GM12891 (cell line): Measurements from ENCODE around the gene DAB1.

Experiments
- PAX5 ChIP-seq: IDR thresholded peaks from 2 replicates; pipeline ENCODE4 v1.6.1; 2011; ENCODE audit warnings: low read length, moderate library complexity, mild to moderate bottlenecking; ENCODE audit not compliant: insufficient read depth, severe bottlenecking
- POLR2A ChIP-seq: IDR thresholded peaks from 2 replicates; pipeline ENCODE4 v1.6.1; 2011; ENCODE audit warnings: low read depth, low read length, control low read depth
- POLR2AphosphoS5 ChIP-seq: IDR thresholded peaks from 2 replicates; pipeline ENCODE4 v1.6.1; 2011; ENCODE audit warnings: low read depth, low read length, control low read depth
- POU2F2 ChIP-seq: IDR thresholded peaks from 2 replicates; pipeline ENCODE4 v1.6.1; 2011; ENCODE audit warnings: low read depth, mild to moderate bottlenecking, control low read depth, low read length, moderate library complexity
- SPI1 ChIP-seq: IDR thresholded peaks from 2 replicates; pipeline ENCODE4 v1.6.1; 2011; ENCODE audit warnings: low read depth, low read length, control low read depth
- TAF1 ChIP-seq: IDR thresholded peaks from 2 replicates; pipeline ENCODE4 v1.6.1; 2011; ENCODE audit warnings: low read depth, low read length, control low read depth

DNA sequence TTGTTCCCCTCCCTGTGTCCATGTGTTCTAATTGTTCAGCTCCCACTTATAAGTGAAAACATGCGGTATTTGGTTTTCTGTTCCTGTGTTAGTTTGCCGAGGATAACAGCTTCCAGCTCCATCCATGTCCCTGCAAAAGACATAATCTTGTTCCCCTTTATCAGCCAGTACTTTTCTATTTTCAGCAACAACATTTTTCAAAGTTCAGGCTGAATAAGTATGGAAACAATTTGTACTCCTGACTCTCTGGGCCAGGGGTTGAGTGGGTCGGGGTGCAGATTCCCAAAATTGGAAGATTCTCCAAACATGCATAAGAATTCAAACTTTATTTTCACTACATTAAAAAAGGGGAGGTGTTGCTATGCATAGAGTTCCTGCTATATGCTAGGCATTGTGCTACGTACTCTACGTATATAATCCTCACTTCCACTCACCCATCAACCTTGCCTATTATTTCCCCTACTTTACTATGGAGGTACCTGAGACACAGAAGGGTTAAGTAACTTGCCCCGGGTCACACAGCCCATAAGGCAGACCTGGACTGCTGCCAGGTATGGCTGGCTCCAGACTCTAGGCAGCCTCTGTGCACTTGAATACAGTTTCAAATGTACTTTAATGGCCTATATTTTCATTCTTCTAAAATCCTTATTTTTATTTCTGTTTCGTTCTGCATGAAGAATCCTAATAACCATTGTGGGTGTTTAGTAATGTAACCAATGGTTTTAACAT, 341.0 kb downstream of the DAB1 start:
- no peak for TF ChIP-seq POLR2AphosphoS5
- no peak for TF ChIP-seq POLR2A
- no peak for TF ChIP-seq TAF1
- no peak for TF ChIP-seq PAX5
- no peak for TF ChIP-seq SPI1
- TF ChIP-seq POU2F2 = no peak
